ENCODE data around the gene UNK.

DNA sequence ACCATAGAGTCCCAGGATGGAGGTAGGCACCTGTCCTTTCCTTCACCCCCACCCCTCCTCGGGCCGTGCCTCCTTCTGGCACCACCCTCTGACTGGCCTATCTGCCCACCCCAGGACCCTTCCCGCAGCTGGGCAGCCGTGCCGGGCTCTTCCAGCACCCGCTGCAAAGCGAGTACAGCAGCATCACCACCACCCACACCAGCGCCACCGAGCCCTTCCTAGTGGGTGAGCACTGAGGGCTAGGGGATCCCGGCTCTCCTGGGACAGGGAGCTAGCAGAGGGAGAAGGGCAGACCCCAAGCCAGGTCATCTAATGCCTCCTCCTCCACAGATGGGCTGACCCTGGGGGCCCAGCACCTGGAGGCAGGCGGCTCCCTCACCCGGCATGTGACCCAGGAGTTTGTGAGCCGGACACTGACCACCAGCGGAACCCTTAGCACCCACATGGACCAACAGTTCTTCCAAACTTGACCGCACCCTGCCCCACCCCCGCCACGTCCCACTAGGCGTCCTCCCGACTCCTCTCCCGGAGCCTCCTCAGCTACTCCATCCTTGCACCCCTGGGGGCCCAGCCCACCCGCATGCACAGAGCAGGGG lies 27.4 kb upstream of the UNK start:
- TF ChIP-seq, protein P1, sequence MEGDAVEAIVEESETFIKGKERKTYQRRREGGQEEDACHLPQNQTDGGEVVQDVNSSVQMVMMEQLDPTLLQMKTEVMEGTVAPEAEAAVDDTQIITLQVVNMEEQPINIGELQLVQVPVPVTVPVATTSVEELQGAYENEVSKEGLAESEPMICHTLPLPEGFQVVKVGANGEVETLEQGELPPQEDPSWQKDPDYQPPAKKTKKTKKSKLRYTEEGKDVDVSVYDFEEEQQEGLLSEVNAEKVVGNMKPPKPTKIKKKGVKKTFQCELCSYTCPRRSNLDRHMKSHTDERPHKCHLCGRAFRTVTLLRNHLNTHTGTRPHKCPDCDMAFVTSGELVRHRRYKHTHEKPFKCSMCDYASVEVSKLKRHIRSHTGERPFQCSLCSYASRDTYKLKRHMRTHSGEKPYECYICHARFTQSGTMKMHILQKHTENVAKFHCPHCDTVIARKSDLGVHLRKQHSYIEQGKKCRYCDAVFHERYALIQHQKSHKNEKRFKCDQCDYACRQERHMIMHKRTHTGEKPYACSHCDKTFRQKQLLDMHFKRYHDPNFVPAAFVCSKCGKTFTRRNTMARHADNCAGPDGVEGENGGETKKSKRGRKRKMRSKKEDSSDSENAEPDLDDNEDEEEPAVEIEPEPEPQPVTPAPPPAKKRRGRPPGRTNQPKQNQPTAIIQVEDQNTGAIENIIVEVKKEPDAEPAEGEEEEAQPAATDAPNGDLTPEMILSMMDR (IDR thresholded peaks at IDR 0.05) = no peak
- TF ChIP-seq EP300 (IDR thresholded peaks at IDR 0.05) = no peak

Measured in tibial nerve (tissue), 4 donors.